AG08395 (cell line): ENCODE data around the gene GLOD4.
A peak's percentile ranks its signal among the peaks of the same experiment; 100 is the strongest.
"Not testable (repeated sequence)": the region's sequence is repeated elsewhere in the genome, so short reads cannot be mapped to it uniquely, and the experiment has no call there.

Experiments used
- DNase-seq: peaks from one replicate; pipeline ENCODE4 v3.0.0; 2012; ENCODE audit warnings: mixed read lengths, low spot score

GLOD4 gene

GRCh38 chr17:802481-802880 is 20.4 kb upstream of the GLOD4 start:
- DNase-seq, result no peak

GRCh38 chr17:801660-802059 is 19.6 kb upstream of the GLOD4 start:
- no peak for DNase-seq

GRCh38 chr17:800446-801242 is 18.6 kb upstream of the GLOD4 start:
- no peak for DNase-seq

GRCh38 chr17:799261-799660 is 17.2 kb upstream of the GLOD4 start:
- DNase-seq, result no peak

GRCh38 chr17:798246-798645 is 16.2 kb upstream of the GLOD4 start:
- DNase-seq, result no peak

GRCh38 chr17:797236-797840 is 15.3 kb upstream of the GLOD4 start:
- no peak for DNase-seq

- DNase-seq, result no peak
These were observed 14.5 kb upstream of the GLOD4 start for GRCh38 chr17:796609-797008.

- DNase-seq, result no peak
These were observed 13.6 kb upstream of the GLOD4 start for GRCh38 chr17:795721-796120.

GRCh38 chr17:795276-795675 is 13.2 kb upstream of the GLOD4 start:
- DNase-seq, result no peak

- peak; percentile 92 for DNase-seq
These were observed 12.8 kb upstream of the GLOD4 start for GRCh38 chr17:794876-795275.

GRCh38 chr17:792277-792676 is 10.2 kb upstream of the GLOD4 start:
- no peak for DNase-seq

GRCh38 chr17:791829-792228 is 9.7 kb upstream of the GLOD4 start:
- no peak for DNase-seq

- DNase-seq, result not testable (repeated sequence)
These were observed 8.8 kb upstream of the GLOD4 start for GRCh38 chr17:790874-791247.

- not testable (repeated sequence) for DNase-seq
These were observed 8.1 kb upstream of the GLOD4 start for GRCh38 chr17:789931-790873.

- DNase-seq, result no peak
These were observed 7.2 kb upstream of the GLOD4 start for GRCh38 chr17:789160-789840.

- no peak for DNase-seq
These were observed 6.5 kb upstream of the GLOD4 start for GRCh38 chr17:788551-788950.

GRCh38 chr17:787641-788221 is 5.7 kb upstream of the GLOD4 start:
- no peak for DNase-seq

- not testable (repeated sequence) for DNase-seq
These were observed 3.8 kb upstream of the GLOD4 start for GRCh38 chr17:785901-786300.

- no peak for DNase-seq
These were observed 2.1 kb upstream of the GLOD4 start for GRCh38 chr17:784143-784542.

GRCh38 chr17:778096-778495 is 4.0 kb downstream of the GLOD4 start:
- no peak for DNase-seq

GRCh38 chr17:774313-774584 is 7.8 kb downstream of the GLOD4 start:
- DNase-seq, result no peak
